Thoracic aorta (tissue), 2 donors: ENCODE results near the gene ACSS1. TPM values are rescaled to one million over a fixed set of nuclear protein-coding genes. Genes with fewer than 3 reads are reported as not detected.
A peak's percentile ranks its signal among the peaks of the same experiment; 100 is the strongest.

ENCODE experiments used
- ATAC-seq: fragments of 150-250 bp; one replicate; pipeline ENCODE4 v1.8.0; 2017; ENCODE audit warnings: low read depth; ENCODE audit not compliant: insufficient number of reproducible peaks, low FRiP score
- DNase-seq: peaks from one replicate; pipeline ENCODE4 v3.0.0-alpha.2; 2020; ENCODE audit warnings: low spot score
- H3K27ac ChIP-seq, 2 donors: fragments of 200-600 bp; sonication (generic); 1 replicate in 1 of 2; 2 replicates in 1 of 2; pipeline ENCODE4 v1.5.1; 2016; ENCODE audit warnings: mild to moderate bottlenecking in 2 of 2, moderate library complexity in 2 of 2
- H3K27me3 ChIP-seq: fragments of 200-600 bp; sonication (generic); replicated peaks from 2 replicates; pipeline ENCODE4 v1.6.0; 2016; ENCODE audit warnings: mild to moderate bottlenecking; ENCODE audit not compliant: insufficient read depth
- H3K36me3 ChIP-seq: fragments of 200-600 bp; sonication (generic); one replicate; pipeline ENCODE4 v1.5.1; 2016
- H3K4me1 ChIP-seq, 2 donors: fragments of 200-600 bp; sonication (generic); 1 replicate in 1 of 2; 2 replicates in 1 of 2; pipeline versions ENCODE4 v1.5.1 to v1.6.0; 2016; ENCODE audit warnings: low read depth in 2 of 2, mild to moderate bottlenecking in 1 of 2; ENCODE audit not compliant: control insufficient read depth in 1 of 2
- H3K4me3 ChIP-seq: fragments of 200-600 bp; sonication (generic); 2 replicates; pipeline ENCODE4 v1.5.1; 2016; ENCODE audit warnings: mild to moderate bottlenecking
- H3K9me3 ChIP-seq: fragments of 200-600 bp; sonication (generic); 2 replicates; pipeline ENCODE4 v1.5.1; 2016
- CTCF ChIP-seq: fragments of 200-600 bp; sonication (generic); IDR thresholded peaks from one replicate; pipeline ENCODE4 v1.5.1; 2019; ENCODE audit warnings: antibody characterized with exemption
- total RNA-seq, 2 donors: library from RNA; depleted of rRNA; stranded (reverse); fragments of >200 nt; gene quantifications; one replicate each; pipeline versions ENCODE4 v1.1.0 to v1.2.3, GENCODE V29; 2016

ACSS1 gene
- total RNA-seq, 2 donors from 2014 or later = 26.0 to 31.7 TPM

- no peak for DNase-seq
These were observed 4.0 kb upstream of the ACSS1 start for GRCh38 chr20:25061821-25062530.

GRCh38 chr20:25061103-25061799, 3.3 kb upstream of the ACSS1 start:
- peaks cover 11 to 35% of the 10 kb centered on the region in 2 donors for H3K4me1 ChIP-seq
- DNase-seq (no peak), ATAC-seq (no peak)
- H3K27ac ChIP-seq = no peak overlapping the region
- H3K27me3 ChIP-seq = no peaks in the 10 kb centered on the region
- TF ChIP-seq CTCF = no peak
- H3K4me3 ChIP-seq = no peak overlapping the region
- no peaks in the 10 kb centered on the region for H3K36me3 ChIP-seq
- no peaks in the 10 kb centered on the region for H3K9me3 ChIP-seq

More at GRCh38 chr20:25061821-25062530, 4.0 kb upstream of the ACSS1 start:
- no peaks in the 10 kb centered on the region for H3K9me3 ChIP-seq
- no peak overlapping the region for H3K4me3 ChIP-seq
- ATAC-seq = no peak
- no peaks in the 10 kb centered on the region for H3K36me3 ChIP-seq
- peaks cover 6 to 30% of the 10 kb centered on the region in 2 donors for H3K4me1 ChIP-seq
- TF ChIP-seq CTCF = no peak
- H3K27me3 ChIP-seq = no peaks in the 10 kb centered on the region
- H3K27ac ChIP-seq = no peak overlapping the region

GRCh38 chr20:25059866-25060465, 2.0 kb upstream of the ACSS1 start:
- no peaks in the 10 kb centered on the region for H3K9me3 ChIP-seq
- no peak overlapping the region for H3K4me3 ChIP-seq
- no peaks in the 10 kb centered on the region for H3K36me3 ChIP-seq
- peaks cover 22 to 37% of the 10 kb centered on the region in 2 donors for H3K4me1 ChIP-seq
- no peak overlapping the region for H3K27ac ChIP-seq
- no peak for TF ChIP-seq CTCF
- ATAC-seq (no peak), DNase-seq (no peak)
- H3K27me3 ChIP-seq = no peaks in the 10 kb centered on the region

- Histone ChIP-seq H3K9me3 (no peaks in the 10 kb centered on the region), H3K27ac (peak overlapping the region; percentile 91 to 93), H3K36me3 (no peaks in the 10 kb centered on the region), H3K4me3 (peak overlapping the region; percentile 89), H3K27me3 (no peaks in the 10 kb centered on the region), H3K4me1 (peaks cover 30 to 39% of the 10 kb centered on the region in 2 donors)
- DNase-seq = no peak
- ATAC-seq = no peak
- TF ChIP-seq CTCF = no peak
These were observed 1.2 kb upstream of the ACSS1 start for GRCh38 chr20:25058847-25059810.
